ENCODE results near the gene ITGA7. TPM values are rescaled to one million over a fixed set of nuclear protein-coding genes. Genes with fewer than 3 reads are reported as not detected.

The ITGA7 gene
- total RNA-seq, 4 donors from 2014 or later, result 6.8 to 167 (median 29.4) TPM

- Histone ChIP-seq H3K9me3 (no peaks in the 10 kb centered on the region), H3K4me3 (no peak overlapping the region), H3K36me3 (no peaks in the 10 kb centered on the region), H3K27ac (no peak overlapping the region), H3K27me3 (no peaks in the 10 kb centered on the region), H3K4me1 (no peaks in the 10 kb centered on the region)
- no peak for TF ChIP-seq CTCF (IDR thresholded peaks at IDR 0.05)
- no peak for TF ChIP-seq POLR2A (IDR thresholded peaks at IDR 0.05)
- DNase-seq, result peak in 1 of 2 donors; percentile 7
- intact Hi-C loops (cut with DNase I; ENCODE audit: low total_unique reads), result no loop called here
Observed at GRCh38 chr12:55694651-55695050, 13.1 kb downstream of the ITGA7 start.

GRCh38 chr12:55694188-55694515 lies 13.6 kb downstream of the ITGA7 start:
- Histone ChIP-seq H3K4me3 (no peak overlapping the region), H3K36me3 (no peaks in the 10 kb centered on the region), H3K9me3 (no peaks in the 10 kb centered on the region), H3K4me1 (no peaks in the 10 kb centered on the region), H3K27me3 (no peaks in the 10 kb centered on the region), H3K27ac (no peak overlapping the region)
- TF ChIP-seq CTCF (IDR thresholded peaks at IDR 0.05) (no peak), POLR2A (IDR thresholded peaks at IDR 0.05) (no peak)
- peak in 1 of 2 donors; percentile 8 for DNase-seq
- intact Hi-C loops (cut with DNase I; ENCODE audit: low total_unique reads), result no loop called here

GRCh38 chr12:55693323-55694187 lies 14.1 kb downstream of the ITGA7 start:
- Histone ChIP-seq H3K4me3 (no peak overlapping the region), H3K36me3 (no peaks in the 10 kb centered on the region), H3K9me3 (no peaks in the 10 kb centered on the region), H3K4me1 (no peaks in the 10 kb centered on the region), H3K27me3 (no peaks in the 10 kb centered on the region), H3K27ac (no peak overlapping the region)
- no peak for DNase-seq
- TF ChIP-seq POLR2A (IDR thresholded peaks at IDR 0.05) (no peak), CTCF (IDR thresholded peaks at IDR 0.05) (no peak)
- intact Hi-C loops (cut with DNase I; ENCODE audit: low total_unique reads), result no loop called here

- H3K4me1 ChIP-seq, result no peaks in the 10 kb centered on the region
- no peak overlapping the region for H3K27ac ChIP-seq
- TF ChIP-seq POLR2A (IDR thresholded peaks at IDR 0.05), result no peak
- TF ChIP-seq CTCF (IDR thresholded peaks at IDR 0.05), result no peak
- no peaks in the 10 kb centered on the region for H3K27me3 ChIP-seq
- intact Hi-C loops (cut with DNase I; ENCODE audit: low total_unique reads), result no loop called here
- no peaks in the 10 kb centered on the region for H3K36me3 ChIP-seq
- no peaks in the 10 kb centered on the region for H3K9me3 ChIP-seq
- DNase-seq, result peak in 1 of 2 donors; percentile 8
- no peak overlapping the region for H3K4me3 ChIP-seq
Observed at GRCh38 chr12:55692631-55693322, 14.9 kb downstream of the ITGA7 start.
